HS-5 (cell line): Measurements from ENCODE around the gene P2RX7.

ENCODE experiments used
- DNase-seq: peaks from one replicate; pipeline ENCODE4 v3.0.0-alpha.2; 2012; ENCODE audit warnings: low read depth

The P2RX7 gene

GRCh38 chr12:121110211-121110940, 22.3 kb upstream of the P2RX7 start:
- peak; percentile 42 for DNase-seq

- no peak for DNase-seq
Observed at GRCh38 chr12:121111684-121112083, 21.0 kb upstream of the P2RX7 start.

GRCh38 chr12:121112496-121112895, 20.2 kb upstream of the P2RX7 start:
- no peak for DNase-seq

- no peak for DNase-seq
Observed at GRCh38 chr12:121113057-121113456, 19.6 kb upstream of the P2RX7 start.

- DNase-seq: no peak
Observed at GRCh38 chr12:121114019-121114639, 18.5 kb upstream of the P2RX7 start.

GRCh38 chr12:121114806-121115205, 17.9 kb upstream of the P2RX7 start:
- DNase-seq: no peak

- DNase-seq: no peak
Observed at GRCh38 chr12:121115530-121115929, 17.1 kb upstream of the P2RX7 start.

GRCh38 chr12:121116318-121117225, 16.1 kb upstream of the P2RX7 start:
- no peak for DNase-seq

GRCh38 chr12:121117226-121117777, 15.4 kb upstream of the P2RX7 start:
- DNase-seq: no peak

GRCh38 chr12:121120323-121120722, 12.4 kb upstream of the P2RX7 start:
- no peak for DNase-seq

GRCh38 chr12:121120989-121121755, 11.5 kb upstream of the P2RX7 start:
- no peak for DNase-seq

GRCh38 chr12:121121805-121122204, 10.9 kb upstream of the P2RX7 start:
- DNase-seq: no peak

GRCh38 chr12:121123488-121123887, 9.2 kb upstream of the P2RX7 start:
- DNase-seq: no peak

- DNase-seq: peak; percentile 96
Observed at GRCh38 chr12:121124402-121125109, 8.1 kb upstream of the P2RX7 start.

- no peak for DNase-seq
Observed at GRCh38 chr12:121127501-121127900, 5.2 kb upstream of the P2RX7 start.

GRCh38 chr12:121128908-121129810, 3.5 kb upstream of the P2RX7 start:
- DNase-seq: no peak

GRCh38 chr12:121129811-121130147, 2.9 kb upstream of the P2RX7 start:
- DNase-seq: no peak

GRCh38 chr12:121130866-121131373, 1.8 kb upstream of the P2RX7 start:
- no peak for DNase-seq

- DNase-seq: no peak
Observed at GRCh38 chr12:121131941-121132341, 735 bp upstream of the P2RX7 start.

- no peak for DNase-seq
Observed at GRCh38 chr12:121133838-121134237, 1.2 kb downstream of the P2RX7 start.
